GM12878 (cell line): ENCODE measurements around the gene NDUFS4. TPM values are rescaled to one million over a fixed set of nuclear protein-coding genes. Genes with fewer than 3 reads are reported as not detected.

Experiments
- ATAC-seq: fragments of 200-7000 bp; cut with Tn5 transposase; 3 replicates; pipeline ENCODE4 v1.9.1; 2020; ENCODE audit warnings: mild to moderate bottlenecking, moderate library complexity
- BruUV-seq: library from RNA; stranded (reverse); fragments of 400-500 nt; replicated peaks from 2 replicates; lab custom pipeline; 2021; lab: Mats Ljungman, UMichigan
- CTCF ChIA-PET: fragments of 300-600 bp; sonication (Branson Sonifier 250); formaldehyde crosslinking; extraction: SDS; loops from one replicate; lab custom pipeline; 2021; ENCODE audit warnings: inconsistent platforms; lab: Yijun Ruan, JAX
- POLR2A ChIA-PET: fragments of 350-600 bp; formaldehyde crosslinking; extraction: SDS; loops from one replicate; lab custom pipeline; 2021; ENCODE audit warnings: inconsistent platforms; lab: Charles Lee
- RAD21 ChIA-PET: fragments of 300-600 bp; sonication (Branson Sonifier 250); formaldehyde crosslinking; loops from one replicate; lab custom pipeline; 2023; ENCODE audit warnings: antibody characterized with exemption; ENCODE audit not compliant: unreplicated experiment; lab: Charles Lee
- SMC1A ChIA-PET: fragments of 300-600 bp; sonication (Branson Sonifier 250); formaldehyde crosslinking; loops from one replicate; lab custom pipeline; 2023; ENCODE audit not compliant: unreplicated experiment, uncharacterized antibody; lab: Charles Lee
- DNase-seq: peaks from one replicate; pipeline ENCODE4 v3.0.0-alpha.2; 2011; ENCODE audit warnings: low read depth, low spot score
- FAIRE-seq: peaks from 3 replicates; lab custom pipeline; 2011; peaks lifted over from hg19 to GRCh38; lab: Jason Lieb, UNC
- H2AFZ ChIP-seq: 2 replicates; pipeline ENCODE4 v1.6.0; 2011; ENCODE audit warnings: low read depth, low read length, control low read depth; ENCODE audit not compliant: control insufficient read depth
- H3K27ac ChIP-seq: 2 replicates; pipeline ENCODE4 v1.5.1; 2011; ENCODE audit warnings: control low read depth; ENCODE audit not compliant: control insufficient read depth, insufficient read depth
- H3K27me3 ChIP-seq, 2 experiments: replicated peaks in 1 of 2; 2 replicates each; pipeline versions ENCODE4 v1.6.0 to v1.6.1; 2011; ENCODE audit warnings: low read length in 1 of 2; ENCODE audit not compliant: control insufficient read depth in 2 of 2, insufficient read depth in 2 of 2
- H3K36me3 ChIP-seq, 2 experiments: 2 replicates each; pipeline ENCODE4 v1.5.1; 2011; ENCODE audit warnings: low read length in 1 of 2; ENCODE audit not compliant: control insufficient read depth in 2 of 2, insufficient read depth in 2 of 2
- H3K4me1 ChIP-seq: 2 replicates; pipeline ENCODE4 v1.6.1; 2011; ENCODE audit warnings: mild to moderate bottlenecking, low read length, moderate library complexity, mixed read lengths; ENCODE audit not compliant: control insufficient read depth, insufficient read depth
- H3K4me2 ChIP-seq: 2 replicates; pipeline ENCODE4 v1.6.0; 2011; ENCODE audit warnings: control low read depth; ENCODE audit not compliant: control insufficient read depth, insufficient read depth
- H3K4me3 ChIP-seq: fragments of 200-600 bp; sonication (generic); 2 replicates; pipeline ENCODE4 v1.5.1; 2016
- H3K79me2 ChIP-seq: 2 replicates; pipeline ENCODE4 v1.6.0; 2011; ENCODE audit warnings: low read length; ENCODE audit not compliant: control insufficient read depth, insufficient read depth
- H3K9ac ChIP-seq: 2 replicates; pipeline ENCODE4 v1.8.0; 2011; ENCODE audit warnings: low read length, control low read depth, mixed read lengths; ENCODE audit not compliant: control insufficient read depth, insufficient read depth
- H3K9me3 ChIP-seq: replicated peaks from 3 replicates; pipeline ENCODE4 v1.5.1; 2011; ENCODE audit warnings: mild to moderate bottlenecking, low read length; ENCODE audit not compliant: control insufficient read depth, insufficient read depth
- H4K20me1 ChIP-seq: 2 replicates; pipeline ENCODE4 v1.6.0; 2011; ENCODE audit not compliant: control insufficient read depth, insufficient read depth
- EZH2 ChIP-seq: IDR thresholded peaks from 2 replicates; pipeline ENCODE4 v1.6.1; 2012; ENCODE audit warnings: low read depth, mild to moderate bottlenecking, control low read depth, inconsistent platforms, low read length, borderline replicate concordance; ENCODE audit not compliant: control insufficient read depth
- IRF4 ChIP-seq: IDR thresholded peaks from 2 replicates; pipeline ENCODE4 v1.6.1; 2011; ENCODE audit warnings: low read depth, low read length
- NRF1 ChIP-seq: conservative IDR thresholded peaks from 2 replicates; pipeline ENCODE4 v1.6.1; 2011; ENCODE audit warnings: mild to moderate bottlenecking, low read depth, low read length, improper control_type of control experiment
- ZBTB40 ChIP-seq: fragments of 450-650 bp; IDR thresholded peaks from 2 replicates; pipeline ENCODE4 v1.6.1; 2016; ENCODE audit warnings: mild to moderate bottlenecking, moderate library complexity, borderline replicate concordance
- WGBS: methylation state at CpG from one replicate; pipeline ENCODE4 v1.1.6; 2016; ENCODE audit warnings: low lambda C conversion rate; ENCODE audit not compliant: insufficient replicate concordance, insufficient coverage; ENCODE audit errors: missing lambda C conversion rate; 5-methylcytosine and 5-hydroxymethylcytosine counted together
- in situ Hi-C: fragments of 300-500 bp; cut with MboI; formaldehyde crosslinking; loops from 9 replicates; pipeline ENCODE4 v1.14.3; 2018; ENCODE audit warnings: mixed read lengths
- intact Hi-C: fragments of 100-400 bp; cut with micrococcal nuclease; formaldehyde crosslinking; loops from one replicate; pipeline ENCODE4 v1.14.2; 2022; ENCODE audit not compliant: unreplicated experiment
- polyA plus RNA-seq, 11 experiments: library from polyadenylated mRNA; depleted of rRNA in 4 of 11; unstranded in 6 of 11; stranded (reverse) in 5 of 11; fragments of >200 nt; fragmentation: Nextera tagmentation in 4 of 11; fragmentation: Illumina TruSeq in 1 of 11; extraction: Ambion mirVana in 4 of 11; extraction: Trizol in 1 of 11; gene quantifications; 1 replicate in 1 of 11; 2 replicates in 10 of 11; pipeline versions ENCODE4 v1.2.1 to v1.2.3, GENCODE V29; 2011 to 2016; ENCODE audit warnings: inconsistent platforms in 2 of 11, missing spikeins in 2 of 11, low read depth in 1 of 11
- total RNA-seq, 4 experiments: library from RNA; depleted of rRNA in 3 of 4; stranded (reverse); fragments of >200 nt in 3 of 4; fragmentation: Illumina TruSeq in 1 of 4; extraction: Trizol in 1 of 4; gene quantifications; 2 replicates each; pipeline versions ENCODE4 v1.2.1 to v1.2.3, GENCODE V29; 2013 to 2021

NDUFS4 gene
- total and polyA plus RNA-seq, 10 of the 15 experiments (the other 5 are each of a cell fraction or from before 2014, with no cell fraction given), result 69.9 to 366 (median 114) TPM

- WGBS, result 50% methylated on average over 2 of the region's 2 CpGs
- Histone ChIP-seq H3K9me3 (no peaks in the 10 kb centered on the region), H3K4me1 (no peaks in the 10 kb centered on the region), H3K27me3 (no peaks in the 10 kb centered on the region), H4K20me1 (no peaks in the 10 kb centered on the region), H3K27ac (no peak overlapping the region), H3K4me3 (no peak overlapping the region), H3K36me3 (no peaks in the 10 kb centered on the region), H3K9ac (no peak overlapping the region), H2AFZ (no peak overlapping the region), H3K79me2 (peaks cover 19% of the 10 kb centered on the region), H3K4me2 (no peak overlapping the region)
- ChIA-PET POLR2A (interaction anchor here (0.7 kb wide), 1 partner anchor 97 kb away, joined by 4 read pairs; no protein-coding TSS in a partner anchor), CTCF (no interaction called here), SMC1A (interaction anchor here (0.6 to 1.2 kb wide), 2 partner anchors 10 to 677 kb away, joined by 3 to 4 read pairs; no protein-coding TSS in a partner anchor), RAD21 (no interaction called here)
- TF ChIP-seq NRF1 (no peak), IRF4 (no peak), EZH2 (no peak), ZBTB40 (no peak)
- in situ Hi-C loops, result no loop called here
- intact Hi-C loops, result no loop called here
- FAIRE-seq (no peak), ATAC-seq (no peak), DNase-seq (no peak)
- BruUV-seq, result no TSS peak
These were observed 3.1 kb upstream of the NDUFS4 start for GRCh38 chr5:53557386-53557785.
